CD4-positive, CD25-positive, alpha-beta regulatory T cell (primary cell): Measurements from ENCODE around the gene MYO1F. TPM values are rescaled to one million over a fixed set of nuclear protein-coding genes. Genes with fewer than 3 reads are reported as not detected.
A peak's percentile ranks its signal among the peaks of the same experiment; 100 is the strongest.

Experiments
- ATAC-seq, 2 donors: fragments of 150-1000 bp; cut with Tn5 transposase; one replicate each; pipeline ENCODE4 v1.10.0; 2021; ENCODE audit warnings: low read depth in 2 of 2, moderate number of reproducible peaks in 2 of 2, moderate library complexity in 1 of 2
- DNase-seq, 3 donors: peaks; one replicate each; pipeline versions ENCODE4 v3.0.0 to v3.0.0-alpha.2; 2012 to 2022; ENCODE audit warnings: mixed read lengths in 1 of 3
- H3K27ac ChIP-seq: one replicate; pipeline ENCODE4 v1.7.0; 2013; ENCODE audit warnings: mild to moderate bottlenecking, low read length; ENCODE audit not compliant: insufficient read depth, poor library complexity, severe bottlenecking
- H3K27me3 ChIP-seq: one replicate; pipeline ENCODE4 v1.7.0; 2013; ENCODE audit warnings: low read length; ENCODE audit not compliant: control insufficient read depth, insufficient read depth
- H3K36me3 ChIP-seq: one replicate; pipeline ENCODE4 v1.7.0; 2013; ENCODE audit warnings: mild to moderate bottlenecking, low read length, moderate library complexity; ENCODE audit not compliant: control insufficient read depth, insufficient read depth
- H3K4me1 ChIP-seq: 2 replicates; pipeline ENCODE4 v1.7.0; 2013; ENCODE audit warnings: mild to moderate bottlenecking, low read length; ENCODE audit not compliant: insufficient read depth, control insufficient read depth, poor library complexity, severe bottlenecking
- H3K4me3 ChIP-seq: one replicate; pipeline ENCODE4 v1.7.0; 2013; ENCODE audit warnings: low read depth, mild to moderate bottlenecking, low read length, moderate library complexity
- H3K9me3 ChIP-seq, 2 experiments: 1 replicate in 1 of 2; 2 replicates in 1 of 2; pipeline ENCODE4 v1.7.0; 2013; ENCODE audit warnings: low read length in 2 of 2, mild to moderate bottlenecking in 1 of 2, moderate library complexity in 1 of 2; ENCODE audit not compliant: control insufficient read depth in 2 of 2
- H3K27ac Mint-ChIP-seq, 3 donors: one replicate each; pipeline ENCODE4 v1.8.0; 2020 to 2022; ENCODE audit warnings: mild to moderate bottlenecking in 3 of 3, mixed read lengths in 3 of 3, moderate library complexity in 2 of 3
- H3K27me3 Mint-ChIP-seq: one replicate; pipeline ENCODE4 v1.8.0; 2022; ENCODE audit warnings: mild to moderate bottlenecking, mixed read lengths
- H3K36me3 Mint-ChIP-seq: one replicate; pipeline ENCODE4 v1.8.0; 2020; ENCODE audit warnings: mixed read lengths
- H3K4me1 Mint-ChIP-seq, 4 donors: one replicate each; pipeline ENCODE4 v1.8.0; 2020 to 2022; ENCODE audit warnings: mixed read lengths in 4 of 4, mild to moderate bottlenecking in 1 of 4
- H3K4me3 Mint-ChIP-seq, 4 donors: one replicate each; pipeline ENCODE4 v1.8.0; 2020 to 2022; ENCODE audit warnings: mild to moderate bottlenecking in 4 of 4, mixed read lengths in 4 of 4, moderate library complexity in 3 of 4
- H3K9me3 Mint-ChIP-seq, 7 donors: one replicate each; pipeline ENCODE4 v1.8.0; 2020 to 2022; ENCODE audit warnings: mixed read lengths in 7 of 7, mild to moderate bottlenecking in 3 of 7, moderate library complexity in 2 of 7
- polyA plus RNA-seq, 4 donors: library from polyadenylated mRNA; unstranded; fragments of 300-500 nt; fragmentation: Illumina TruSeq; gene quantifications; one replicate each; pipeline ENCODE4 v1.2.3, GENCODE V29; 2021
- total RNA-seq: library from RNA; stranded (reverse); gene quantifications from one replicate; pipeline ENCODE4 v1.2.3, GENCODE V29; 2022

The MYO1F gene
- total and polyA plus RNA-seq, 5 donors from 2014 or later: 45.3 to 289 (median 74.0) TPM

GRCh38 chr19:8488365-8488764 is 88.9 kb downstream of the MYO1F start:
- Mint-ChIP-seq H3K4me1 (peaks cover 0 to 35% (median 15%) of the 10 kb centered on the region in 4 donors), H3K36me3 (peaks cover 32% of the 10 kb centered on the region), H3K27me3 (no peaks in the 10 kb centered on the region), H3K27ac (peak overlapping the region in 2 of 3 donors; percentile 83 to 92), H3K4me3 (no peak overlapping the region), H3K9me3 (peaks cover 0 to 1% (median 0%) of the 10 kb centered on the region in 7 donors)
- H3K36me3 ChIP-seq: peaks cover 53% of the 10 kb centered on the region
- H3K9me3 ChIP-seq: no peaks in the 10 kb centered on the region
- peaks cover 18% of the 10 kb centered on the region for H3K4me1 ChIP-seq
- H3K4me3 ChIP-seq: no peak overlapping the region
- H3K27ac ChIP-seq: no peak overlapping the region
- H3K27me3 ChIP-seq: no peaks in the 10 kb centered on the region
- no peak for ATAC-seq
- no peak for DNase-seq

GRCh38 chr19:8487137-8487851 is 89.9 kb downstream of the MYO1F start:
- H3K27me3 Mint-ChIP-seq: no peaks in the 10 kb centered on the region
- H3K9me3 ChIP-seq: no peaks in the 10 kb centered on the region
- peaks cover 5 to 36% (median 22%) of the 10 kb centered on the region in 4 donors for H3K4me1 Mint-ChIP-seq
- peaks cover 63% of the 10 kb centered on the region for H3K36me3 ChIP-seq
- peaks cover 41% of the 10 kb centered on the region for H3K36me3 Mint-ChIP-seq
- H3K4me1 ChIP-seq: peaks cover 18% of the 10 kb centered on the region
- ATAC-seq (peak; percentile 77 to 87), DNase-seq (peak; percentile 15 to 86 (median 60))
- peaks cover 0 to 1% (median 0%) of the 10 kb centered on the region in 7 donors for H3K9me3 Mint-ChIP-seq
- H3K4me3 ChIP-seq: no peak overlapping the region
- peak overlapping the region; percentile 48 for H3K27ac ChIP-seq
- no peaks in the 10 kb centered on the region for H3K27me3 ChIP-seq
- H3K27ac Mint-ChIP-seq: peak overlapping the region; percentile 82 to 92 (median 83)
- peak overlapping the region; percentile 28 to 81 (median 58) for H3K4me3 Mint-ChIP-seq

GRCh38 chr19:8486661-8487136 is 90.5 kb downstream of the MYO1F start:
- H3K4me3 ChIP-seq: no peak overlapping the region
- no peaks in the 10 kb centered on the region for H3K9me3 ChIP-seq
- Mint-ChIP-seq H3K9me3 (peaks cover 0 to 1% (median 0%) of the 10 kb centered on the region in 7 donors), H3K4me1 (peaks cover 5 to 39% (median 23%) of the 10 kb centered on the region in 4 donors), H3K36me3 (peaks cover 44% of the 10 kb centered on the region), H3K27me3 (no peaks in the 10 kb centered on the region), H3K27ac (peak overlapping the region; percentile 82 to 92 (median 83)), H3K4me3 (peak overlapping the region; percentile 28 to 81 (median 62))
- DNase-seq: no peak
- H3K27ac ChIP-seq: peak overlapping the region; percentile 52
- no peak for ATAC-seq
- peaks cover 18% of the 10 kb centered on the region for H3K4me1 ChIP-seq
- no peaks in the 10 kb centered on the region for H3K27me3 ChIP-seq
- peaks cover 67% of the 10 kb centered on the region for H3K36me3 ChIP-seq

- peaks cover 76% of the 10 kb centered on the region for H3K36me3 ChIP-seq
- peaks cover 0 to 1% (median 0%) of the 10 kb centered on the region in 7 donors for H3K9me3 Mint-ChIP-seq
These were observed 91.5 kb downstream of the MYO1F start for GRCh38 chr19:8485561-8486371.

GRCh38 chr19:8484331-8484894 is 92.8 kb downstream of the MYO1F start:
- H3K9me3 ChIP-seq: no peaks in the 10 kb centered on the region
- peaks cover 22% of the 10 kb centered on the region for H3K4me1 ChIP-seq
- DNase-seq (no peak), ATAC-seq (no peak)
- Mint-ChIP-seq H3K9me3 (peaks cover 0 to under 1% (median 0%) of the 10 kb centered on the region in 7 donors), H3K4me3 (no peak overlapping the region), H3K27ac (no peak overlapping the region), H3K4me1 (peaks cover 5 to 50% (median 33%) of the 10 kb centered on the region in 4 donors), H3K27me3 (no peaks in the 10 kb centered on the region), H3K36me3 (peaks cover 53% of the 10 kb centered on the region)
- H3K27me3 ChIP-seq: no peaks in the 10 kb centered on the region
- H3K27ac ChIP-seq: no peak overlapping the region
- peaks cover 82% of the 10 kb centered on the region for H3K36me3 ChIP-seq
- no peak overlapping the region for H3K4me3 ChIP-seq

More at GRCh38 chr19:8485561-8486371, 91.5 kb downstream of the MYO1F start:
- Histone ChIP-seq H3K27me3 (no peaks in the 10 kb centered on the region), H3K9me3 (no peaks in the 10 kb centered on the region), H3K4me1 (peaks cover 18% of the 10 kb centered on the region), H3K4me3 (no peak overlapping the region), H3K27ac (no peak overlapping the region)
- H3K27me3 Mint-ChIP-seq: no peaks in the 10 kb centered on the region
- peaks cover 53% of the 10 kb centered on the region for H3K36me3 Mint-ChIP-seq
- H3K4me1 Mint-ChIP-seq: peaks cover 5 to 48% (median 31%) of the 10 kb centered on the region in 4 donors
- H3K27ac Mint-ChIP-seq: peak overlapping the region in 1 of 3 donors; percentile 92
- DNase-seq (no peak), ATAC-seq (no peak)
- H3K4me3 Mint-ChIP-seq: peak overlapping the region in 1 of 4 donors; percentile 57

GRCh38 chr19:8483165-8483564 is 94.1 kb downstream of the MYO1F start:
- Histone ChIP-seq H3K4me3 (no peak overlapping the region), H3K27me3 (no peaks in the 10 kb centered on the region), H3K9me3 (no peaks in the 10 kb centered on the region), H3K27ac (no peak overlapping the region), H3K4me1 (peaks cover 27% of the 10 kb centered on the region), H3K36me3 (peaks cover 85% of the 10 kb centered on the region)
- Mint-ChIP-seq H3K36me3 (peaks cover 54% of the 10 kb centered on the region), H3K4me3 (no peak overlapping the region), H3K9me3 (no peaks in the 10 kb centered on the region), H3K4me1 (peaks cover 10 to 58% (median 36%) of the 10 kb centered on the region in 4 donors), H3K27me3 (no peaks in the 10 kb centered on the region), H3K27ac (peak overlapping the region in 2 of 3 donors; percentile 1 to 17)
- ATAC-seq: no peak
- no peak for DNase-seq

GRCh38 chr19:8482696-8483095 is 94.5 kb downstream of the MYO1F start:
- Histone ChIP-seq H3K4me3 (no peak overlapping the region), H3K4me1 (peaks cover 22% of the 10 kb centered on the region), H3K36me3 (peaks cover 84% of the 10 kb centered on the region), H3K9me3 (no peaks in the 10 kb centered on the region), H3K27ac (no peak overlapping the region), H3K27me3 (no peaks in the 10 kb centered on the region)
- Mint-ChIP-seq H3K4me1 (peaks cover 13 to 58% (median 34%) of the 10 kb centered on the region in 4 donors), H3K27me3 (no peaks in the 10 kb centered on the region), H3K27ac (peak overlapping the region in 2 of 3 donors; percentile 1 to 17), H3K36me3 (peaks cover 54% of the 10 kb centered on the region), H3K9me3 (no peaks in the 10 kb centered on the region), H3K4me3 (no peak overlapping the region)
- ATAC-seq: no peak
- DNase-seq: no peak
